BLaER1 (cell line): Measurements from ENCODE around the gene ZNF710.
"Not testable (repeated sequence)": the region's sequence is repeated elsewhere in the genome, so short reads cannot be mapped to it uniquely, and the experiment has no call there.

Experiments used
- H3K27ac ChIP-seq: shearing (Covaris generic); formaldehyde crosslinking; 2 replicates; pipeline ENCODE4 v1.8.1; 2022
- H3K27me3 ChIP-seq: shearing (Covaris generic); formaldehyde crosslinking; 2 replicates; pipeline ENCODE4 v1.8.1; 2022
- H3K36me3 ChIP-seq: shearing (Covaris generic); formaldehyde crosslinking; 2 replicates; pipeline ENCODE4 v1.8.1; 2022
- H3K4me1 ChIP-seq: shearing (Covaris generic); formaldehyde crosslinking; 2 replicates; pipeline ENCODE4 v1.8.1; 2022
- H3K4me2 ChIP-seq: shearing (Covaris generic); formaldehyde crosslinking; 2 replicates; pipeline ENCODE4 v1.8.1; 2022
- H3K4me3 ChIP-seq: shearing (Covaris generic); formaldehyde crosslinking; 2 replicates; pipeline ENCODE4 v1.8.1; 2022
- H3K9ac ChIP-seq: shearing (Covaris generic); formaldehyde crosslinking; 2 replicates; pipeline ENCODE4 v1.8.1; 2022
- H3K9me3 ChIP-seq: shearing (Covaris generic); formaldehyde crosslinking; 2 replicates; pipeline ENCODE4 v1.8.1; 2022
- H4K20me1 ChIP-seq: shearing (Covaris generic); formaldehyde crosslinking; 2 replicates; pipeline ENCODE4 v1.8.1; 2022
- Cebpa-rat ChIP-seq: shearing (Covaris generic); IDR thresholded peaks from 2 replicates; pipeline ENCODE4 v1.8.1; 2022

ZNF710 gene

DNA sequence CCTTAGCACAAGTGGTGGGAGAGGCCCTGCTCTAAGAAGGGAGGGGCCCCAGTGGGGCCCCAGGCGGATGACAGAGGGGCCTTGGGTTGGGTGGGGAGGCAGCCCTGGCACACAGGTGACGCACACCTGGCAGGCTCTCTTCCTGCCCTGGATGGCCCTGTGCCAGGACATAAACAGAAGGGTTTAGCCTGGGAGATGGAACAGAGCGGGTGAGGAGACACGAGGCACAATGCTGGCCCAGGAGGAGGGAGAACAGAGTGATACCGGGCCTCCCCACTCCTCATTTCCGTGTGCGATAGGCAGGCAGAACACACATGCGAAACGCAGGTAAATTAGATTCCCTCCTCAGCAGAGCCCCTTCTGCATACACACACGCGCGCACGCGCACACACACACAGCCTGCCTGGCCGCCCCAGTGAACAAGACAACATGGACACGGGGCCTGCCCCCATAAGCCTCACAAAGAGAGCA lies 61.4 kb downstream of the ZNF710 start:
- no peaks in the 10 kb centered on the region for H3K9me3 ChIP-seq
- H3K36me3 ChIP-seq = peaks cover 9% of the 10 kb centered on the region
- H3K4me3 ChIP-seq = no peak overlapping the region
- no peaks in the 10 kb centered on the region for H4K20me1 ChIP-seq
- no peaks in the 10 kb centered on the region for H3K27me3 ChIP-seq
- peak overlapping the region; percentile 88 for H3K4me2 ChIP-seq
- peak overlapping the region; percentile 75 for H3K9ac ChIP-seq
- H3K27ac ChIP-seq = peak overlapping the region; percentile 94
- no peak for TF ChIP-seq Cebpa-rat
- H3K4me1 ChIP-seq = peaks cover 89% of the 10 kb centered on the region

DNA sequence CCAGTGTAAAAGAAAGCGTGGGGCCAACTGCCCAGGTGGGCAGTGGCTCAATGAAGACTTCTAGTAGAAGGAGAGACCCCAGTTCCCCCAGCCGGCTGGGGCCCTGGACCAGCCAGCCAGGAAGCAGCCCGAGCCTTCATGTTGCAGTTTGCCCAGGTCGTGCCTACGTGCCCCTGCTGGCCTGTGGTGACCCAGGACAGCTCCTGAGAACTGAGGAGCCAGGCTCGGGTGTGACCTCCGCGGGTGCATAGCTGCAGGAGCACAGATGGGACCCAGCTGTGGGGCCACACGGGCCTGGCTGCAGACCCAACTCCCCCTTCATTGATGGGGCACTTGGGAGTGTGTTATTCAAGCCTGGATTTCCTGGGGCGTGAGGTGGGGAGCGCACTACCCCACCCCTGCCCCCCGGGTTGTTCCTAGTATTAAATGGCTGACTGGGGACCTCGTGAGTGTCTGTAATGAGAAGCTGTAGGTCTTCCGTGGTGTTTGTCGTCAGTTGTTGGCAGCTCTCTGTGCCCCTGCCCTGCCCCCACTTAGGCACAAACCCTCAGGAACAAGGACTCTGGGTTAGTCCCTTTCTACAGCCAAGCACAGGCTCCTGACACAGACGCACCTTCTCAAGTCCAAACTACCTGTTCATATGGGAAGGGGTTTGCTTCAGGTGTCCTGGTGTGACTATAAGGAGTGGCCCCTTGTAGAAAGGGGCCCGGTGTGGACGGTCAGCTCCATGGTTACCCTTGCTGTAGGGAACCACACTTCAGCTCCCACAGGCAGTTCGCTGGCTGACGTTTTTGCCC lies 62.0 kb downstream of the ZNF710 start:
- H3K9ac ChIP-seq = peak overlapping the region; percentile 75
- H3K4me2 ChIP-seq = peak overlapping the region; percentile 88
- H3K4me1 ChIP-seq = peaks cover 83% of the 10 kb centered on the region
- H4K20me1 ChIP-seq = no peaks in the 10 kb centered on the region
- peak overlapping the region; percentile 94 for H3K27ac ChIP-seq
- H3K27me3 ChIP-seq = no peaks in the 10 kb centered on the region
- TF ChIP-seq Cebpa-rat = no peak
- no peak overlapping the region for H3K4me3 ChIP-seq
- H3K9me3 ChIP-seq = no peaks in the 10 kb centered on the region
- H3K36me3 ChIP-seq = peaks cover 16% of the 10 kb centered on the region

DNA sequence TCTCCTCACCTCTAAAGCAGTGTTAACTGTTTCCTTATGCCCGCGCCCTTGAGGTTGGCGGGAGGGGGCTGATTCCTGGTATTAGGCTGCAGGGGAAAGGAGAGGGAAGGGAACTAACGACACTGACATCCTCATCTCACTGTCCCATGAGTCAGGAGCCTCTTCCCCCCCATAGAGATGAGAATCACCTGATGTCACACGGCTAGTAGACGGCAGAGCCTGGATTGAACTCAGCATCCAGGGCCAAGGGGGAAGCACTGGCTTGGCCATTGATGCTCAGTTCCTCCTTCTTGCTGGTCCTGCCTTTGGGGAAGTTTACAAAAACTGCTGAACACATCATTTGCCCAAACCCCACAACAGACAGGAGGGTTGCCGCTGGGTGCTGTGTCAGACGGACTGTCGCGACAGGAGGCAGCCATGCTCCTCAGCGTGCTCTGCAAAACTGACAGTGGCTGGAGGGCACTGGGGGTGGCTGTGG lies 62.7 kb downstream of the ZNF710 start:
- H3K4me1 ChIP-seq = peaks cover 76% of the 10 kb centered on the region
- H4K20me1 ChIP-seq = no peaks in the 10 kb centered on the region
- peak overlapping the region; percentile 88 for H3K4me2 ChIP-seq
- H3K9ac ChIP-seq = peak overlapping the region; percentile 75
- H3K4me3 ChIP-seq = no peak overlapping the region
- no peaks in the 10 kb centered on the region for H3K27me3 ChIP-seq
- no peaks in the 10 kb centered on the region for H3K9me3 ChIP-seq
- H3K27ac ChIP-seq = peak overlapping the region; percentile 94
- peaks cover 23% of the 10 kb centered on the region for H3K36me3 ChIP-seq
- TF ChIP-seq Cebpa-rat = no peak

DNA sequence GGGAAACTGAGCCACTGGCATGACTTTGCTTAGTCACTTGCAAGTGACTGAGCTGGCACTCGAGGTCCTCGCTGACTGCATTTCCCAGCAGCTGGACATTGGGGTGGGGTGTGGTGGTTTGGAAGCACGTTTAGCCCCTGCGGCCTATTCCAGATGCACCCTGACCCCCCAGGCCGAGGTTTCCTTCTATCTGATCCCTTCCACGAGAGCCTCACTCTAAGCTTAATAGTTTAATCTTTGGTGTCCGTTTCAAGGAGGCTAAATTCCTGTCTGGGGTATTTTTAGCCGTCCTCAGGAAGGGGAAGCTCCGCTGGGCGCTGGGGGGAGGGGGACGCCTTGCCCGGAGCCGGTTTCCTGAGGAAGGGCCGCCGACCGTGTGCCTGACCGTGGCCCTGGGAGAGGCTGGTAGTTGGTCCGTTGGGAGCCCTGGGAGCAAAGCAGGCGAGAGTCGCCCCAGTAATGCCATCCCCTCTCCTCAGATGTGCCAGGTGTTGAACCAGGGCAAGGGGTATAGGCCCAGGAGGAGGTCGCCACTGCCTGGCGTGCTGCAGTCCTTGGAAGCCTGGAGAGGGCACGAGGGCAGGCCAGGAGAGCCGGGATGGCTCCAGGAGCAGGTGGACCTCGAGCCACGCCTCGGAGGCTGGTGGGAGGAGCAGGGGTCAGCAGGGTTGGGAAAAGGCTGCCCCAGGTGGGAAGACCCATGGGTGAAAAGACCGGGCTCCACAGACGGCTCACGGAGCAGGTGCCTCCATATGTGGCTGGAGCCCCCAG lies 64.0 kb downstream of the ZNF710 start:
- Histone ChIP-seq H3K4me3 (peak overlapping the region; percentile 56), H4K20me1 (no peaks in the 10 kb centered on the region), H3K9me3 (no peaks in the 10 kb centered on the region), H3K27ac (peak overlapping the region; percentile 94), H3K9ac (peak overlapping the region; percentile 80), H3K4me1 (peaks cover 73% of the 10 kb centered on the region), H3K4me2 (peak overlapping the region; percentile 88), H3K36me3 (peaks cover 33% of the 10 kb centered on the region), H3K27me3 (no peaks in the 10 kb centered on the region)
- no peak for TF ChIP-seq Cebpa-rat

DNA sequence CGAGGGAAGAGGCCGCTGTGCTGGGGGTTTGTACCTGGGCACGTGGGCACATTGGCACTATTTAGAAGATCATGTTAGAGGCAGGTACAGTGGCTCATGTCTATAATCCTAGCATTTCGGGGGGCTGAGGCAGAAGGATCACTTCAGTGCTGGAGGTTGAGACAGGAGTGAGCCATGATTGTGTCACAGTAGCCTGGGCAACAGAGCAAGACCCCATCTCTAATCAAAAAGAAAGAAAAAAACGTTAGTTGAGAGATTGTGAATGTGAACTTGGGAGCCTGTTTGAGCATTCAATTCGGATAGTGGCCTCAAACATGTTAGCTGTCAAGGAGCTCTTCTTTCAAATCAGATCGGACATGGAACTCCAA lies 64.5 kb downstream of the ZNF710 start:
- Histone ChIP-seq H3K4me1 (peaks cover 73% of the 10 kb centered on the region), H3K4me2 (peak overlapping the region; percentile 88), H3K9ac (peak overlapping the region; percentile 80), H4K20me1 (no peaks in the 10 kb centered on the region), H3K9me3 (no peaks in the 10 kb centered on the region), H3K36me3 (peaks cover 33% of the 10 kb centered on the region), H3K4me3 (no peak overlapping the region), H3K27me3 (no peaks in the 10 kb centered on the region), H3K27ac (peak overlapping the region; percentile 94)
- no peak for TF ChIP-seq Cebpa-rat

DNA sequence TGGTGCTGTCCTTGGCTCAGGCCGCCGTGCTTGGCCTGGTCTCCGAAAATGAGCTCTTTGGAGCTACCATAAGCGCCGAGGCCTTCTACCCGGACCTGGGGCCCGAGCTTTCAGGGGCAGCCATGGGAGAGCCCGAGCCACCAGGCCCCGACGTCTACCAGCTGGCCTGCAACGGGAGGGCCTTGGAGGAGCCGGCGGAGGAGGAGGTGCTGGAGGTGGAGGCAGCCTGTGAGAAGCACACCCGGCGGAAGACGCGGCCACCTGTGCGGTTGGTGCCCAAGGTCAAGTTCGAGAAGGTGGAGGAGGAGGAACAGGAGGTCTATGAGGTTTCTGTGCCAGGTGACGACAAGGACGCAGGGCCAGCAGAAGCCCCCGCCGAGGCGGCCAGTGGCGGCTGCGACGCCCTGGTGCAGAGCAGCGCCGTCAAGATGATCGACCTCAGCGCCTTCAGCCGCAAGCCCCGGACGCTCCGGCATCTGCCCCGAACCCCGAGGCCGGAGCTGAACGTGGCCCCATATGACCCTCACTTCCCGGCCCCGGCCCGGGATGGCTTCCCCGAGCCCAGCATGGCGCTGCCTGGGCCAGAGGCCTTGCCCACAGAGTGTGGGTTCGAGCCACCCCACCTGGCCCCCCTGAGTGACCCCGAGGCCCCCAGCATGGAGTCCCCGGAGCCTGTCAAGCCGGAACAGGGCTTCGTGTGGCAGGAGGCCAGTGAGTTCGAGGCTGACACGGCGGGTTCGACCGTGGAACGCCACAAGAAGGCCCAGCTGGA lies 66.2 kb downstream of the ZNF710 start:
- Histone ChIP-seq H3K4me2 (no peak overlapping the region), H3K9ac (no peak overlapping the region), H4K20me1 (0 out of 2 replicates have a peak, but pooled peaks cover under 1% of the 10 kb centered on the region), H3K27ac (peak overlapping the region; percentile 40), H3K4me1 (peaks cover 71% of the 10 kb centered on the region), H3K9me3 (no peaks in the 10 kb centered on the region), H3K4me3 (no peak overlapping the region), H3K27me3 (no peaks in the 10 kb centered on the region), H3K36me3 (peaks cover 39% of the 10 kb centered on the region)
- TF ChIP-seq Cebpa-rat = no peak

DNA sequence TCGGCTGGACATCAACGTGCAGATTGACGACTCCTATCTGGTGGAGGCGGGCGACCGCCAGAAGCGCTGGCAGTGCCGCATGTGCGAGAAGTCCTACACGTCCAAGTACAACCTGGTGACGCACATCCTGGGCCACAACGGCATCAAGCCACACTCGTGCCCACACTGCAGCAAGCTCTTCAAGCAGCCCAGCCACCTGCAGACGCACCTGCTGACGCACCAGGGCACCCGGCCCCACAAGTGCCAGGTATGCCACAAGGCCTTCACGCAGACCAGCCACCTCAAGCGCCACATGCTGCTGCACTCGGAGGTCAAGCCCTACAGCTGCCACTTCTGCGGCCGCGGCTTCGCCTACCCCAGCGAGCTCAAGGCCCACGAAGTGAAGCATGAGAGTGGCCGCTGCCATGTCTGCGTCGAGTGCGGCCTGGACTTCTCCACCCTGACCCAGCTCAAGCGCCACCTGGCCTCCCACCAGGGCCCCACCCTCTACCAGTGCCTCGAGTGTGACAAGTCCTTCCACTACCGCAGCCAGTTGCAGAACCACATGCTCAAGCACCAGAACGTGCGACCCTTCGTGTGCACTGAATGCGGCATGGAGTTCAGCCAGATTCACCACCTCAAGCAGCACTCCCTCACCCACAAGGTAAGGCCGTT lies 67.0 kb downstream of the ZNF710 start:
- Histone ChIP-seq H4K20me1 (0 out of 2 replicates have a peak, but pooled peaks cover 7% of the 10 kb centered on the region), H3K27me3 (no peaks in the 10 kb centered on the region), H3K27ac (0 out of 2 replicates have a peak overlapping the region, but pooled peaks have one; percentile 40), H3K4me2 (no peak overlapping the region), H3K36me3 (peaks cover 46% of the 10 kb centered on the region), H3K4me1 (peaks cover 63% of the 10 kb centered on the region), H3K9ac (no peak overlapping the region), H3K4me3 (no peak overlapping the region), H3K9me3 (no peaks in the 10 kb centered on the region)
- no peak for TF ChIP-seq Cebpa-rat

DNA sequence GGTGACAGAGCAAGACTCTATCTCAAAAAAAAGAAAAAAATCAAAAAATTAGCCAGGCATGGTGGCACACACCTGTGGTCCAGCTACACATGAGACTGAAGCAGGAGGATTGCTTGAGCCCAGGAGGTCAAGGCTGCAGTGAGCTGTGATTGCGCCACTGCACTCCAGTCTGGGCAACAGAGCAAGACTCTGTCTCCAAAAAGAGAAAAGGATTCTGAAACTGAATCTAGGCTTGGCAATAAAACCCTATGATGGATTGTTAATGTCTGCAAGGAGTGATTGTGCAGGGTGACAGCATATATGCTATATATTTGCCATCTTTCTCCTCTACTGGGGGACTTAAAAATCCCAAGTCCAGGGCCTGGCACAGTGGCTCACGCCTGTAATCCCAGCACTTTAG lies 69.5 kb downstream of the ZNF710 start:
- H3K27ac ChIP-seq, H3K4me3 ChIP-seq, H3K27me3 ChIP-seq, H3K9ac ChIP-seq, H3K9me3 ChIP-seq, H4K20me1 ChIP-seq: not testable (repeated sequence)
- Histone ChIP-seq H3K4me1 (peaks cover 38% of the 10 kb centered on the region), H3K36me3 (peaks cover 72% of the 10 kb centered on the region), H3K4me2 (0 out of 2 replicates have a peak overlapping the region, but pooled peaks have one; percentile 21)

DNA sequence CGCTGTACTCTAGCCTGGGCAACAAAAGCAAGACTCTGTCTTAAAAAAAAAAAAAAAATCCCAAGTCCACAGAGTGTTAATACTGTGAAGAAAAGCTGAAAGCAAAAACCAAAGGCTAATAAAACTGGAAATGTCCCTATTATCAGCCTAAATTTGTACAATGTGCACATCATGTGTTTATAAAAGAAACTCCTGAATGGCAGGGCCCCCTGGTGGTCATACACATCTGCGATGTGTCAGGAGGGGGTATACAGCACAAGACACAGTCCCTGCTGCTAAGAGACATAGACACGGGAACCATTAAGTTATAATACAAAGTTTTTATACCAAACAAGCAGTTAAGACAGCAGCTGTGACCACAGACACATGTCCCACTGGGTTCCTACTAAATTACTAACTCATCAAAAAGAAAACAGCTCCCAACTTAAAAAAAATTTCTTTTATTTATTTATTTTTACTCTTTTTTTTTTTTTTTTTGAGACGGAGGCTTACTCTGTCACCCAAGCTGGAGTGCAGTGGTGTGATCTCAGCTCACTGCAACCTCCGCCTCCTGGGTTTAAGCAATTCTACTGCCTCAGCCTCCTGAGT lies 70.2 kb downstream of the ZNF710 start:
- Histone ChIP-seq H3K36me3 (peaks cover 79% of the 10 kb centered on the region), H4K20me1 (0 out of 2 replicates have a peak, but pooled peaks cover 7% of the 10 kb centered on the region), H3K27ac (no peak overlapping the region), H3K4me3 (no peak overlapping the region), H3K4me1 (peaks cover 31% of the 10 kb centered on the region), H3K9ac (no peak overlapping the region), H3K4me2 (no peak overlapping the region), H3K9me3 (no peaks in the 10 kb centered on the region), H3K27me3 (no peaks in the 10 kb centered on the region)
- TF ChIP-seq Cebpa-rat = no peak
